ENCODE data around the gene ZNF582. TPM values are rescaled to one million over a fixed set of nuclear protein-coding genes. Genes with fewer than 3 reads are reported as not detected.

Gene ZNF582
- total and polyA plus RNA-seq, 2 donors (not counting 1 experiment from before 2014, with no cell fraction given) = 4.8 to 10.0 TPM

DNA sequence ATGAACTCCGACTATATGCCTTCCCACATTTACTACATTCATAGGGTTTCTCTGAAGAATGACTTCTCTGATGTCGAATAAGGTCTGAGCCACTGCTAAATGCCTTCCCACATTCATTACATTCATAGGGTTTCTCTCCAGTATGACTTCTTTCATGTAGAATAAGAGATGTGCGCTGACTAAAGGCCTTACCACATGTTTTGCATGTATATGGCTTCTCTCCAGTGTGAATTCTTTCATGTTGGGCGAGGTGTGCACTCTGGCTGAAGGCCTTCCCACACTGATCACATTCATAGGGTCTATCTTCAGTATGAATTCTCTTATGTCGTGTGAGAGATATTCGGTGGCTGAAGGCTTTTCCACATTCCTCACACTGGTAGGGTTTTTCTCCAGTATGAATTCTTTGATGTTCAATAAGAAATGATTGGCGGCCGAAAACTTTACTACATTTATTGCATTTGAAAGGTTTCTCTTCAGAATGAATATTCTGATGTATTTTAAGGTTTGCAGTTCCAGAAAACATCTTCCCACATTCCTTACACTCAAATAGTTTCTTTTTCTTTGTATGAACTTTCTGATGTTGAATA is 48.0 kb upstream of the ZNF582 start:
- peak overlapping the region in 1 of 5 experiments; percentile 15 for H3K4me3 ChIP-seq (ENCODE audit: control extremely low read depth in 1 of 5, extremely low read depth in 1 of 5, insufficient read depth in 1 of 5, low read depth in 2 of 5, low read length in 4 of 5)
- no peaks in the 10 kb centered on the region for H3K4me1 Mint-ChIP-seq
- no peak overlapping the region for H3K27ac ChIP-seq (ENCODE audit: low read length in 2 of 2)
- no peaks in the 10 kb centered on the region for H3K27me3 Mint-ChIP-seq
- no peaks in the 10 kb centered on the region for H3K79me2 ChIP-seq (ENCODE audit: control insufficient read depth, insufficient read depth, low read length)
- no peak for ATAC-seq (ENCODE audit: low read depth)
- no peaks in the 10 kb centered on the region for H3K27me3 ChIP-seq (replicated peaks in 1 of 4; ENCODE audit: control extremely low read depth in 1 of 4, control insufficient read depth in 3 of 4, insufficient read depth in 4 of 4, low read length in 3 of 4)
- H3K9me3 Mint-ChIP-seq (ENCODE audit: insufficient read depth) = peaks cover 30% of the 10 kb centered on the region
- no peak overlapping the region for H3K4me2 ChIP-seq (replicated peaks; ENCODE audit: low read depth, low read length, poor library complexity, severe bottlenecking)
- TF ChIP-seq EZH2 (IDR thresholded peaks at IDR 0.05; ENCODE audit: borderline replicate concordance, insufficient read depth, low read depth, low read length, poor library complexity, severe bottlenecking) = no peak
- TF ChIP-seq, protein P1, sequence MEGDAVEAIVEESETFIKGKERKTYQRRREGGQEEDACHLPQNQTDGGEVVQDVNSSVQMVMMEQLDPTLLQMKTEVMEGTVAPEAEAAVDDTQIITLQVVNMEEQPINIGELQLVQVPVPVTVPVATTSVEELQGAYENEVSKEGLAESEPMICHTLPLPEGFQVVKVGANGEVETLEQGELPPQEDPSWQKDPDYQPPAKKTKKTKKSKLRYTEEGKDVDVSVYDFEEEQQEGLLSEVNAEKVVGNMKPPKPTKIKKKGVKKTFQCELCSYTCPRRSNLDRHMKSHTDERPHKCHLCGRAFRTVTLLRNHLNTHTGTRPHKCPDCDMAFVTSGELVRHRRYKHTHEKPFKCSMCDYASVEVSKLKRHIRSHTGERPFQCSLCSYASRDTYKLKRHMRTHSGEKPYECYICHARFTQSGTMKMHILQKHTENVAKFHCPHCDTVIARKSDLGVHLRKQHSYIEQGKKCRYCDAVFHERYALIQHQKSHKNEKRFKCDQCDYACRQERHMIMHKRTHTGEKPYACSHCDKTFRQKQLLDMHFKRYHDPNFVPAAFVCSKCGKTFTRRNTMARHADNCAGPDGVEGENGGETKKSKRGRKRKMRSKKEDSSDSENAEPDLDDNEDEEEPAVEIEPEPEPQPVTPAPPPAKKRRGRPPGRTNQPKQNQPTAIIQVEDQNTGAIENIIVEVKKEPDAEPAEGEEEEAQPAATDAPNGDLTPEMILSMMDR (IDR thresholded peaks at IDR 0.05) = no peak
- intact Hi-C loops (cut with micrococcal nuclease) = no loop called here
- no peaks in the 10 kb centered on the region for H3K4me1 ChIP-seq (ENCODE audit: control insufficient read depth in 2 of 2, insufficient read depth in 2 of 2, low read length in 2 of 2)
- no peaks in the 10 kb centered on the region for H4K20me1 ChIP-seq (ENCODE audit: control insufficient read depth, insufficient read depth, low read length, poor library complexity, severe bottlenecking)
- no peak overlapping the region for H3K9ac ChIP-seq (ENCODE audit: low read length)
- no peak for DNase-seq
- CTCF ChIA-PET = no interaction called here
- H3K36me3 ChIP-seq (replicated peaks in 1 of 2; ENCODE audit: control extremely low read depth in 1 of 2, control insufficient read depth in 1 of 2, extremely low read depth in 1 of 2, insufficient read depth in 2 of 2, low read length in 1 of 2) = peaks cover 0 to 6% of the 10 kb centered on the region in 2 experiments
- no peak overlapping the region for H3K27ac Mint-ChIP-seq
- peaks cover 18 to 68% (median 30%) of the 10 kb centered on the region in 3 donors for H3K9me3 ChIP-seq (ENCODE audit: control extremely low read depth in 1 of 3, control insufficient read depth in 2 of 3, insufficient read depth in 1 of 3, low read length in 2 of 3)
- POLR2A ChIA-PET = no interaction called here
- no peak overlapping the region for H2AFZ ChIP-seq (ENCODE audit: insufficient read depth, low read depth, low read length, poor library complexity, severe bottlenecking)
- no peak overlapping the region for H3K4me3 Mint-ChIP-seq
- WGBS (ENCODE audit: insufficient coverage) = no CpG with 5 or more reads among the region's 8 CpGs

DNA sequence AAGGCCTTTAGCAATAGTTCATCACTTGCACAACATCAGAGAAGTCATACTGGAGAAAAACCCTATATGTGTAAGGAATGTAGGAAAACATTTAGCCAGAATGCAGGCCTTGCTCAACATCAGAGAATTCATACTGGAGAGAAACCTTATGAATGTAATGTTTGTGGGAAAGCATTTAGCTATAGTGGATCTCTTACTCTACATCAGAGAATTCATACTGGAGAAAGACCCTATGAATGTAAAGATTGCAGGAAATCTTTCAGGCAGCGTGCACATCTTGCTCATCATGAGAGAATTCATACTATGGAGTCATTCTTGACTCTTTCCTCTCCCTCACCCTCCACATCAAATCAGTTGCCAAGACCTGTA is 30.6 kb upstream of the ZNF582 start:
- H3K36me3 ChIP-seq (replicated peaks in 1 of 2; ENCODE audit: control extremely low read depth in 1 of 2, control insufficient read depth in 1 of 2, extremely low read depth in 1 of 2, insufficient read depth in 2 of 2, low read length in 1 of 2) = peaks cover 17 to 20% of the 10 kb centered on the region in 2 experiments
- H3K9me3 ChIP-seq (ENCODE audit: control extremely low read depth in 1 of 3, control insufficient read depth in 2 of 3, insufficient read depth in 1 of 3, low read length in 2 of 3) = peaks cover 39 to 94% (median 50%) of the 10 kb centered on the region in 3 donors
- Mint-ChIP-seq H3K27me3 (no peaks in the 10 kb centered on the region), H3K4me1 (no peaks in the 10 kb centered on the region), H3K9me3 (ENCODE audit: insufficient read depth) (peaks cover 21% of the 10 kb centered on the region), H3K4me3 (no peak overlapping the region), H3K27ac (no peak overlapping the region)
- H3K27me3 ChIP-seq (replicated peaks in 1 of 4; ENCODE audit: control extremely low read depth in 1 of 4, control insufficient read depth in 3 of 4, insufficient read depth in 4 of 4, low read length in 3 of 4) = no peaks in the 10 kb centered on the region
- peak overlapping the region in 1 of 5 experiments; percentile 3 for H3K4me3 ChIP-seq (ENCODE audit: control extremely low read depth in 1 of 5, extremely low read depth in 1 of 5, insufficient read depth in 1 of 5, low read depth in 2 of 5, low read length in 4 of 5)
- H3K4me2 ChIP-seq (replicated peaks; ENCODE audit: low read depth, low read length, poor library complexity, severe bottlenecking) = no peak overlapping the region
- intact Hi-C loops (cut with micrococcal nuclease) = no loop called here
- no peak for DNase-seq
- H2AFZ ChIP-seq (ENCODE audit: insufficient read depth, low read depth, low read length, poor library complexity, severe bottlenecking) = no peak overlapping the region
- no peak for ATAC-seq (ENCODE audit: low read depth)
- WGBS (ENCODE audit: insufficient coverage) = no CpG with 5 or more reads among the region's 1 CpG
- no peak for TF ChIP-seq EZH2 (IDR thresholded peaks at IDR 0.05; ENCODE audit: borderline replicate concordance, insufficient read depth, low read depth, low read length, poor library complexity, severe bottlenecking)
- TF ChIP-seq, protein P1 (IDR thresholded peaks at IDR 0.05) = no peak
- ChIA-PET POLR2A (no interaction called here), CTCF (no interaction called here)
- no peak overlapping the region for H3K9ac ChIP-seq (ENCODE audit: low read length)
- H3K27ac ChIP-seq (ENCODE audit: low read length in 2 of 2) = no peak overlapping the region
- H3K4me1 ChIP-seq (ENCODE audit: control insufficient read depth in 2 of 2, insufficient read depth in 2 of 2, low read length in 2 of 2) = no peaks in the 10 kb centered on the region
- no peaks in the 10 kb centered on the region for H3K79me2 ChIP-seq (ENCODE audit: control insufficient read depth, insufficient read depth, low read length)
- no peaks in the 10 kb centered on the region for H4K20me1 ChIP-seq (ENCODE audit: control insufficient read depth, insufficient read depth, low read length, poor library complexity, severe bottlenecking)

Data from B cell (primary cell).